Thoracic aorta endothelial cell (primary cell): ENCODE measurements around the gene DNAJB7. TPM values are rescaled to one million over a fixed set of nuclear protein-coding genes. Genes with fewer than 3 reads are reported as not detected.

Source experiments
- small RNA-seq: library from RNA; depleted of rRNA; stranded (forward); fragments of <200 nt; gene quantifications from one replicate; pipeline ENCODE3, GENCODE V24; 2012
- total RNA-seq: library from RNA; depleted of rRNA; stranded (reverse); fragments of >200 nt; gene quantifications from 2 replicates; pipeline ENCODE4 v1.2.3, GENCODE V29; 2012

The DNAJB7 gene
- total RNA-seq: not detected in 2 replicates

DNA sequence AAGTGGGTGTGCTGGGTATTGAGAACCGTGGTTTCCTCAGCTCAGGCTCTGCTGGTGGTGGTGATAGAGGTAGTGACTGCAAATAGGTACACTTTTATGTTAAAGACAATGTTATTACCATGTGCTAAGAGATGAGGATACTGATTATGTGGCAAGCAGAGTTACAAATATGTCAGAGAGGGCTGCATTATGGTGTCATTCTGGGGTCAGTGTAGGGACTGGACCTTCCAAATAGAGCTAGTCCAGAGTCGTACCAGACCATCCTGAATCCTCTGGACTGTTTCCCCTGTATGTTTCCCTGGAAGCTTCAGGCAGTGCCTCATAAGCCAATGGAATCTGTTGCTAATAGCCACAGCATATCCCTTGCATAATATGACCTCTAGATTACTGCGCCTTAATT is at the start of gene DNAJB7:
TSS of gene DNAJB7 (minus strand) at position 101 of the 400 bp plus-strand sequence. CDS start 119 bp downstream, outside the sequence.

DNA sequence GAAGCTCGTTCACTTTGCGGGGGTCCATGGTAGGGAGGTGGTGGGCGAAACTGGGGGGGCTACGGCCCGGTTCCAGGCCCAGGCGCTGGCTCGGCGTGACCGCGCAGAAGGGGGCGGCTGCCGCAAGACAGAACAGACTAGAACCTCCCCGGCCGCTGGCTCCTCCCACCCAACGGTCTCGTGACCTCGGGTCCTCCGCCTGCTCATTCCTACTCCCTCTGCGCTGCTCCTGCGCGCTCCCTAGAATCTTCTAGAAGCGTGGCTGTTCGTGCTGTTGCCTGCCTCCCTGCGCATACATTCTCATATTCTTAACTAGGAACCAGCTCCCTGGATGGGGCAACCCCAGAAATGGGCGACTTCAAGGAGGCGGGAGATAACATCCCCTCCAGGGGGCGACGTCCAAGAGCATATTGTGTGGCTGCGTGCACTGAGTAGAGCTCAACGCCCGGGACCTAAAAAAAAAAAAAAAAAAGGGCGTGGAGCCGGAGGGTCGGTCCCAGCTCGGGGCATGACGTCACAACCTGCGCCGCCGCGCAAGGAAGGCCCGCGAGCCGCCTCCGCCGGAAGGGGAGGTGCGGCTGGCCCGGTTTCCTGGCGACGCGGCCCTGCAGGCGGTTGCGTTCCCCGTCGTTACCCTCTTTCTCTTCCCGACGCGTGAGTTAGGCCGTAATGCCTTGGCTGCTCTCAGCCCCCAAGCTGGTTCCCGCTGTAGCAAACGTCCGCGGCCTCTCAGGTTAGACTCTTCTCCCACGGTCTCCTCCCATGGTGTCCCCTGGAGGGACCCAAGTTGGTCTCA is 5.2 kb downstream of the DNAJB7 start, which contains the start of the genes ST13 and XPNPEP3:
TSS of gene ST13 (minus strand) at position 127 of the 796 bp plus-strand sequence. CDS start at position 28, 99 bp downstream.
TSS of gene XPNPEP3 (plus strand) at position 636 of the 796 bp plus-strand sequence. CDS start at position 670, 34 bp downstream.

DNA sequence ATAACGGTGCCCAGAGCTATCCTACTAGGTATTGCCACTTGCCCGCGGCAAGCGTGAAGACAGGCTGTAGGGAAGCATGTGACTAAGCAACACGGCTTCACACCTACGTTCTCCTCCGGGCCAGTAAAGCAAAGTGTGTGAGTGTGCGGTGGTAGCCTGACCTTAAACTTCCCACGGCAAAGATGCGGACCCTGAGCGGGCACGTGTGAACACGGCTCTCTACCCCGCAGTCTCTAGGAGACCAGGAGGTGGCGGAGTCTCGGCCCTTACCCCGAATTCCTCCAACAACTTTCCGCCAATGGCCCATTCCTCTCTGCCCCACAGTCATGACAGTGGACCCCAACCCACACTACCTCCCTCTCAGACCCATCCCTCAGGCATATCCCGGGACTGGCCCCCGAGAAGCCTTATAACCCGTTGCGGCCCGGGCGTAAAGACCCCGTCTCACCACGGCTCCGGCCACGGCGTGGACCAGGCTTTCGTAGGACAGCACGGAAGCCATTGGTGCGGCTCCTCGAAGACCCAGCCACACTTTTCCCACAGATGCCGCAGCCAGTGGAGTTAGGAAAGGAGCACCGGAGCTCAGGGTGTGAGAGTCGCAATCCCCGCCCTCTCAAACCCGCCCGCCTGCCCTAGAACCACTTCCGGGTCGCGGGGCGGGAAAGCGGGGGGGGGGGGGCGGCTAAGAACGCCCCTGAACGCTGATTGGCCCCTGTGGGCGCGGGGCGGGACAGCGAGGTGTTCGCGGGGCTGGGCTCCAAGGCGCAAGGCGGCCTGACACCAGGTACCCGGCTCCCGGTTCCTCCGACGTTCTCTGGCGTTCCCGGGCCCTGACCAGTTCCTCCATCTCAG is 42.9 kb downstream of the DNAJB7 start, which contains the start of gene SLC25A17:
TSS of gene SLC25A17 (minus strand) at position 600 of the 852 bp plus-strand sequence. CDS start at position 502, 98 bp downstream.

Small RNAs within 50 kb of the gene (small RNA-seq; reads per million reads assigned to genes)
- gene MIR4766: 0.84 reads per million, percentile 12 among the genes with 10 or more reads in this experiment

Other genes with a start within 250 kb of the DNAJB7 start
- 35.1 and 38.5 TPM in 2 replicates for gene MRTFA, start 225.4 kb downstream of the DNAJB7 start, total RNA-seq
- gene MCHR1, start 182.6 kb downstream of the DNAJB7 start, total RNA-seq: not detected in 2 replicates
- gene SLC25A17, start 42.8 kb downstream of the DNAJB7 start, total RNA-seq: 20.3 and 23.8 TPM in 2 replicates
- gene ST13, start 5.5 kb downstream of the DNAJB7 start, total RNA-seq: 172 and 188 TPM in 2 replicates
- gene XPNPEP3, start 5.0 kb downstream of the DNAJB7 start, total RNA-seq: 19.4 and 23.0 TPM in 2 replicates
- gene RBX1, start 89.3 kb upstream of the DNAJB7 start, total RNA-seq: 50.4 and 61.2 TPM in 2 replicates
- gene EP300, start 230.5 kb upstream of the DNAJB7 start, total RNA-seq: 80.9 and 93.9 TPM in 2 replicates